ENCODE results near the gene TCF4.

DNA sequence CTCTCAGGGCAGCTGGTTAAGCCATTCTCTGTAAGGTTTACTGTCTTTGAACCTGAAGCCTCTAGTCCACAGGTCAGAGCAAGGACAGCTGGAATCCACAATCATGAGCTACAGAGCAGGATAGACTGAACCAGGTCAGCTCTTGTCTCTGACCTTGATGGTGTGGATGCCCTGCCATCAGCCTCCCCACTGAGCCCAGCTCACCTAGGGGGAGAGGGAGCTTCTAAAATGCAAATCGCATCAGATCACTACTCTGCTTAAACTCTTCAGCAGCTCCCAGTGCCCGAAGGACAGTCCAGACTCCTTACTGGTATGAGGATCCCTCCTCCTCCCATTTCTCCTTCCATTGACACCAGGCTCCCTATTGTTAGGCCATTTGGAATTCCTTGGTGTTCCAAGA lies 373.5 kb downstream of the TCF4 start:
- TF ChIP-seq TCF7L2 (IDR thresholded peaks at IDR 0.05; ENCODE audit: borderline replicate concordance, extremely low read depth, insufficient read depth, insufficient read length), result no peak
- TF ChIP-seq, protein P1, sequence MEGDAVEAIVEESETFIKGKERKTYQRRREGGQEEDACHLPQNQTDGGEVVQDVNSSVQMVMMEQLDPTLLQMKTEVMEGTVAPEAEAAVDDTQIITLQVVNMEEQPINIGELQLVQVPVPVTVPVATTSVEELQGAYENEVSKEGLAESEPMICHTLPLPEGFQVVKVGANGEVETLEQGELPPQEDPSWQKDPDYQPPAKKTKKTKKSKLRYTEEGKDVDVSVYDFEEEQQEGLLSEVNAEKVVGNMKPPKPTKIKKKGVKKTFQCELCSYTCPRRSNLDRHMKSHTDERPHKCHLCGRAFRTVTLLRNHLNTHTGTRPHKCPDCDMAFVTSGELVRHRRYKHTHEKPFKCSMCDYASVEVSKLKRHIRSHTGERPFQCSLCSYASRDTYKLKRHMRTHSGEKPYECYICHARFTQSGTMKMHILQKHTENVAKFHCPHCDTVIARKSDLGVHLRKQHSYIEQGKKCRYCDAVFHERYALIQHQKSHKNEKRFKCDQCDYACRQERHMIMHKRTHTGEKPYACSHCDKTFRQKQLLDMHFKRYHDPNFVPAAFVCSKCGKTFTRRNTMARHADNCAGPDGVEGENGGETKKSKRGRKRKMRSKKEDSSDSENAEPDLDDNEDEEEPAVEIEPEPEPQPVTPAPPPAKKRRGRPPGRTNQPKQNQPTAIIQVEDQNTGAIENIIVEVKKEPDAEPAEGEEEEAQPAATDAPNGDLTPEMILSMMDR (IDR thresholded peaks at IDR 0.05 in 2 of 3, conservative IDR thresholded peaks at IDR 0.05 in 1 of 3; ENCODE audit: borderline replicate concordance in 1 of 3, insufficient read depth in 1 of 3, low read depth in 2 of 3, low read length in 2 of 3), result no peak
